Body of pancreas (tissue), 4 donors: ENCODE results near the gene ARHGEF39.

ENCODE experiments used
- POLR2A ChIP-seq, 3 donors: fragments of 450-650 bp; IDR thresholded peaks; one replicate each; pipeline ENCODE4 v1.6.1; 2016; ENCODE audit warnings: antibody characterized with exemption in 3 of 3, mild to moderate bottlenecking in 2 of 3
- TF ChIP-seq, protein P1 (sequence below), 7 experiments: fragments of 450-650 bp in 4 of 7; fragments of 200-600 bp in 3 of 7; sonication (generic) in 3 of 7; IDR thresholded peaks; one replicate each; pipeline ENCODE4 v1.5.1; 2016 to 2019; ENCODE audit warnings: antibody characterized with exemption in 7 of 7

DNA sequence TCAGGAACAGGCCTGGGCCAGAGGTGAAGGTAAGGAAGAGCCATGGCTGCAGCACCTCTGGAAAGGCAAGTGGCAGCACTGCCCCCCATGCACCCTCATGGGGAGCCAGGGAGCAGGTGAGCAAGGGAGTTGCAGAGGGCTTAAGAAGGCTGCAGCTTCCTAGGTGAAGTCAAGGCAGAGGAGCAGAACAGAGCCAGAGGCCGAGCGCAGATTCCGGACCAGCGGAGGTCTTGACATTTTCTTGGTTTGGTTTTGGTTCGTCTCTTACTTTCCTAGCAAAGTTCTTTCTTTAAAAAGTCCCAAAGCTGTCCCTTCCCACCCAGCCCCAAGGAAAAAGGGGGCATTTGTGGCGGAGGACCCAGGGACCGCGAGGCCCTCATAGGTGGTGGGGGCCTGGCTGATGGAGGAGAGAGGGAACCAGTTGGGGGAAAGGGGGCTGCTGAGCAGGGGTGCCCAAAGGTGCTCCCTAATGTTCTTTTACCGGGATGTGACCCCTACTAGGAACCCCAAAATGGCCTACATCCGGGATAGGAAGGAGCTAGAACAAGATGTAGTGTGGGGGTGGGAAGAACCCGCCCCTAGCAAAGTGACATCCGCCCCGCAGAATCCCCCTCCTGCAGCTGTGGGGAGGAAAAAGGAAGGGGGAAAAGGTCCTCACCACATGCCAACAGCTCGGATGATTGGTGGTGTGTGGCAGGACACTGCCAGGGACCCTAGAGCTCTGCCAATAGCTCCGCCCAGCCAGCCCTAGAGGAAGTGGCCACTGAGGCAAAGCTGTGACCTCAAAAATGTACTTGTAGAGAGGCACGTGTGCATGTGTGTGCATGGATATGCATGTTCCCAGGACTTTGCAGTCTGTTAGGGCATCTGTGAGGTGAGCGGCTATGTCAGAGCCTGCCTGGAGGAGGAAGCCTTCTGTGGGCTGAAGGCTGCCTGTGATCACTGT is 45.9 kb downstream of the ARHGEF39 start:
- TF ChIP-seq, protein P1, sequence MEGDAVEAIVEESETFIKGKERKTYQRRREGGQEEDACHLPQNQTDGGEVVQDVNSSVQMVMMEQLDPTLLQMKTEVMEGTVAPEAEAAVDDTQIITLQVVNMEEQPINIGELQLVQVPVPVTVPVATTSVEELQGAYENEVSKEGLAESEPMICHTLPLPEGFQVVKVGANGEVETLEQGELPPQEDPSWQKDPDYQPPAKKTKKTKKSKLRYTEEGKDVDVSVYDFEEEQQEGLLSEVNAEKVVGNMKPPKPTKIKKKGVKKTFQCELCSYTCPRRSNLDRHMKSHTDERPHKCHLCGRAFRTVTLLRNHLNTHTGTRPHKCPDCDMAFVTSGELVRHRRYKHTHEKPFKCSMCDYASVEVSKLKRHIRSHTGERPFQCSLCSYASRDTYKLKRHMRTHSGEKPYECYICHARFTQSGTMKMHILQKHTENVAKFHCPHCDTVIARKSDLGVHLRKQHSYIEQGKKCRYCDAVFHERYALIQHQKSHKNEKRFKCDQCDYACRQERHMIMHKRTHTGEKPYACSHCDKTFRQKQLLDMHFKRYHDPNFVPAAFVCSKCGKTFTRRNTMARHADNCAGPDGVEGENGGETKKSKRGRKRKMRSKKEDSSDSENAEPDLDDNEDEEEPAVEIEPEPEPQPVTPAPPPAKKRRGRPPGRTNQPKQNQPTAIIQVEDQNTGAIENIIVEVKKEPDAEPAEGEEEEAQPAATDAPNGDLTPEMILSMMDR (IDR thresholded peaks at IDR 0.05) = no peak
- TF ChIP-seq POLR2A (IDR thresholded peaks at IDR 0.05) = peak in 1 of 3 donors; percentile 28
